HEK293T (cell line): ENCODE results near the gene USP30.

Experiments
- CTCF ChIA-PET: fragments of 350-600 bp; formaldehyde crosslinking; extraction: SDS; loops from one replicate; lab custom pipeline; 2021; ENCODE audit warnings: antibody characterized with exemption, inconsistent platforms; lab: Yijun Ruan, JAX
- POLR2A ChIA-PET: fragments of 350-600 bp; formaldehyde crosslinking; extraction: SDS; loops from one replicate; lab custom pipeline; 2020; ENCODE audit warnings: antibody characterized with exemption, inconsistent platforms; lab: Yijun Ruan, JAX
- DNase-seq: peaks from one replicate; pipeline ENCODE4 v3.0.0; 2012; ENCODE audit warnings: mixed read lengths; ENCODE audit errors: extremely low spot score
- ARNT ChIP-seq: fragments of 450-650 bp; IDR thresholded peaks from 2 replicates; pipeline ENCODE4 v1.6.1; 2017; ENCODE audit warnings: mild to moderate bottlenecking
- BHLHE40 ChIP-seq: fragments of 450-650 bp; IDR thresholded peaks from 2 replicates; pipeline ENCODE4 v1.6.1; 2016; ENCODE audit warnings: mild to moderate bottlenecking, moderate library complexity, borderline replicate concordance
- CTBP1 ChIP-seq: fragments of 450-650 bp; IDR thresholded peaks from 2 replicates; pipeline ENCODE4 v1.6.1; 2016; ENCODE audit warnings: borderline replicate concordance
- ELF4 ChIP-seq: fragments of 450-650 bp; IDR thresholded peaks from 2 replicates; pipeline ENCODE4 v1.6.1; 2017; ENCODE audit warnings: antibody characterized with exemption
- FOXA1 ChIP-seq: fragments of 450-650 bp; IDR thresholded peaks from 2 replicates; pipeline ENCODE4 v1.6.1; 2016; ENCODE audit warnings: mild to moderate bottlenecking
- FOXK2 ChIP-seq: fragments of 450-650 bp; IDR thresholded peaks from 2 replicates; pipeline ENCODE4 v1.6.1; 2016; ENCODE audit warnings: mild to moderate bottlenecking
- FOXM1 ChIP-seq: fragments of 450-650 bp; IDR thresholded peaks from 2 replicates; pipeline ENCODE4 v1.6.1; 2017; ENCODE audit warnings: mild to moderate bottlenecking, borderline replicate concordance
- HDGF ChIP-seq: fragments of 450-650 bp; IDR thresholded peaks from 2 replicates; pipeline ENCODE4 v1.6.1; 2017; ENCODE audit warnings: antibody characterized with exemption, borderline replicate concordance
- L3MBTL2 ChIP-seq: fragments of 450-650 bp; conservative IDR thresholded peaks from 2 replicates; pipeline ENCODE4 v1.6.1; 2016; ENCODE audit warnings: mild to moderate bottlenecking
- LEF1 ChIP-seq: fragments of 450-650 bp; IDR thresholded peaks from 2 replicates; pipeline ENCODE4 v1.6.1; 2017; ENCODE audit warnings: mild to moderate bottlenecking, borderline replicate concordance
- NFRKB ChIP-seq: fragments of 450-650 bp; IDR thresholded peaks from 2 replicates; pipeline ENCODE4 v1.6.1; 2016; ENCODE audit warnings: mild to moderate bottlenecking, moderate library complexity
- PKNOX1 ChIP-seq: fragments of 450-650 bp; IDR thresholded peaks from 2 replicates; pipeline ENCODE4 v1.6.1; 2016
- SP1 ChIP-seq: fragments of 450-650 bp; IDR thresholded peaks from 2 replicates; pipeline ENCODE4 v1.6.1; 2017
- SUZ12 ChIP-seq: fragments of 450-650 bp; IDR thresholded peaks from 2 replicates; pipeline ENCODE4 v1.6.1; 2016; ENCODE audit warnings: mild to moderate bottlenecking
- TARDBP ChIP-seq: fragments of 450-650 bp; IDR thresholded peaks from 2 replicates; pipeline ENCODE4 v1.6.1; 2016
- ZNF384 ChIP-seq: fragments of 450-650 bp; IDR thresholded peaks from 2 replicates; pipeline ENCODE4 v1.6.1; 2016

The USP30 gene

GRCh38 chr12:109065154-109065852 is 12.9 kb downstream of the USP30 start:
- POLR2A ChIA-PET: interaction anchor here (1.4 kb wide), 1 partner anchor 27 kb away, joined by 3 read pairs; no protein-coding TSS in a partner anchor
- no peak for DNase-seq
- TF ChIP-seq CTBP1 (no peak), HDGF (no peak)
- CTCF ChIA-PET: no interaction called here

DNA sequence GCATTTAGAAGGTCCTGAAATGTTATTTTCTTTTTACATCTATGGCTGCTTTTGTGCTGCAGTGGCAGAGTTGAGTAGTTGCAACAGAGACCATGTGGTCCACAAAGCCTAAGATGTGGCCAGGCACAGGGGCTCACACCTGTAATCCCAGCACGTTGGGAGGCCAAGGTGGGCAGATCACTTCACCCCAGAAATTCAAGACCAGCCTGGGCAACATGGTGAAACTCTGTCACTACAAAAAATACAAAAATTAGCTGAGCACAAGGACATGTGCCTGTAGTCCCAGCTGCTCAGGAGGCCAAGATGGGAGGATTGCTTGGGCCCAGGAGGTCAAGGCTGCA is 13.4 kb downstream of the USP30 start:
- ChIA-PET POLR2A (interaction anchor here (1.4 kb wide), 1 partner anchor 26 kb away, joined by 3 read pairs; no protein-coding TSS in a partner anchor), CTCF (no interaction called here)
- no peak for DNase-seq
- TF ChIP-seq NFRKB (no peak), ELF4 (no peak), CTBP1 (no peak), FOXA1 (no peak), BHLHE40 (no peak), HDGF (no peak), FOXK2 (no peak), ZNF384 (no peak), ARNT (no peak)

- POLR2A ChIA-PET: no interaction called here
- CTCF ChIA-PET: no interaction called here
- no peak for DNase-seq
- no peak for TF ChIP-seq NFRKB
- TF ChIP-seq SP1: no peak
Observed at GRCh38 chr12:109069307-109070271, 17.2 kb downstream of the USP30 start.

DNA sequence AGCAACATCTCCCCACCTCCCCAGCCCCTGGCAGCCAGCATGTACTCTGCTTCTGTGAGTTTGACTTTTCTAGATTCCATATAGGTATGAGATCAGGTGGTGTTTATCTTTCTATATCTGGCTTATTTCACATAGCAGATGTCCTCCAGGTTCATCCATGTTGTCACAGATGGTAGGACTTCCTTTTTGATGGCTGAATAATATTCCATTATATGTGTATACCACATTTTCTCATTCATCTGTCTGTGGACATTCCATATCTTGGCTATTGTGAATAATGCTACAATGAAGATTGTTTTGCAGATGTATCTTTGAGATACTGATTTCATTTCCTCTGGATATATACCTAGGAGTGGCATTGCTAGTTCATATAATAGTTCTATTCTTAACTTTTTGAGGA is 22.5 kb downstream of the USP30 start:
- ChIA-PET CTCF (no interaction called here), POLR2A (no interaction called here)
- TF ChIP-seq L3MBTL2 (no peak), ARNT (no peak), PKNOX1 (no peak), SP1 (no peak), FOXK2 (no peak), HDGF (no peak), ZNF384 (no peak), TARDBP (no peak), SUZ12 (no peak), BHLHE40 (no peak), CTBP1 (no peak), FOXM1 (no peak), FOXA1 (no peak)
- no peak for DNase-seq

DNA sequence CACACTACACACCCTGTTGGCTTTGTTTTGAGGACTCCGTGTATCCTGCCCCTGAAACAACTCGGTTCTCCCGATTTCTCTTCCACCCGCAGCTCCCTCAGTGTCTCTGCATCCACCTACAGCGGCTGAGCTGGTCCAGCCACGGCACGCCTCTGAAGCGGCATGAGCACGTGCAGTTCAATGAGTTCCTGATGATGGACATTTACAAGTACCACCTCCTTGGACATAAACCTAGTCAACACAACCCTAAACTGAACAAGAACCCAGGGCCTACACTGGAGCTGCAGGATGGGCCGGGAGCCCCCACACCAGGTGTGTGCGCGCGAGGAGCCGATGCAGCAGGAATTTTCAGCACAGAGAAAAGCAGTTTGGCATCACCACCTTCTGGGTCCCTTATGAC is 30.4 kb downstream of the USP30 start:
- no peak for DNase-seq
- CTCF ChIA-PET: no interaction called here
- TF ChIP-seq SUZ12 (no peak), FOXK2 (no peak), CTBP1 (no peak), SP1 (no peak), ZNF384 (no peak), HDGF (no peak), TARDBP (no peak), FOXM1 (no peak), NFRKB (no peak), L3MBTL2 (no peak), ELF4 (no peak), FOXA1 (no peak), PKNOX1 (no peak), LEF1 (no peak), BHLHE40 (no peak)
- POLR2A ChIA-PET: no interaction called here

- ChIA-PET CTCF (no interaction called here), POLR2A (interaction anchor here (0.7 kb wide), 1 partner anchor 8 kb away, joined by 3 read pairs; no protein-coding TSS in a partner anchor)
- no peak for DNase-seq
- no peak for TF ChIP-seq NFRKB
- TF ChIP-seq FOXM1: no peak
- no peak for TF ChIP-seq ZNF384
- no peak for TF ChIP-seq L3MBTL2
- TF ChIP-seq LEF1: no peak
- no peak for TF ChIP-seq CTBP1
- TF ChIP-seq ELF4: no peak
- TF ChIP-seq PKNOX1: no peak
- no peak for TF ChIP-seq ARNT
- TF ChIP-seq FOXA1: no peak
- no peak for TF ChIP-seq BHLHE40
Observed at GRCh38 chr12:109084425-109084824, 32.0 kb downstream of the USP30 start.
